ENCODE measurements around the gene CERS6. TPM values are rescaled to one million over a fixed set of nuclear protein-coding genes. Genes with fewer than 3 reads are reported as not detected.

Gene CERS6
- total and polyA plus RNA-seq, 4 donors: 4.2 to 20.4 (median 10.1) TPM

GRCh38 chr2:168753765-168754329 is 297.8 kb downstream of the CERS6 start:
- TF ChIP-seq MAX (IDR thresholded peaks at IDR 0.05): no peak
- TF ChIP-seq, protein P1, sequence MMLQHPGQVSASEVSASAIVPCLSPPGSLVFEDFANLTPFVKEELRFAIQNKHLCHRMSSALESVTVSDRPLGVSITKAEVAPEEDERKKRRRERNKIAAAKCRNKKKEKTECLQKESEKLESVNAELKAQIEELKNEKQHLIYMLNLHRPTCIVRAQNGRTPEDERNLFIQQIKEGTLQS (IDR thresholded peaks at IDR 0.05): no peak

GRCh38 chr2:168757223-168757622 is 301.2 kb downstream of the CERS6 start:
- Histone ChIP-seq H3K27ac (ENCODE audit: low read depth in 1 of 2, low read length in 2 of 2) (no peak overlapping the region), H3K4me3 (ENCODE audit: low read depth in 1 of 3, low read length in 3 of 3) (no peak overlapping the region), H3K9ac (ENCODE audit: low read depth in 1 of 2, low read length in 2 of 2) (no peak overlapping the region), H3K4me1 (ENCODE audit: control insufficient read depth in 4 of 4, insufficient read depth in 4 of 4, low read length in 3 of 4) (no peaks in the 10 kb centered on the region), H3K36me3 (ENCODE audit: control insufficient read depth in 4 of 4, insufficient read depth in 3 of 4, low read depth in 1 of 4, low read length in 3 of 4) (peaks cover 0 to 4% (median under 1%) of the 10 kb centered on the region in 4 donors), H3K27me3 (ENCODE audit: control insufficient read depth in 4 of 4, insufficient read depth in 4 of 4, low read length in 3 of 4) (no peaks in the 10 kb centered on the region), H3K9me3 (ENCODE audit: control insufficient read depth in 4 of 4, low read length in 3 of 4) (no peaks in the 10 kb centered on the region)
- DNase-seq (ENCODE audit: low spot score): no peak
- WGBS: 67% methylated on average over 3 of the region's 3 CpGs
- TF ChIP-seq MAX (IDR thresholded peaks at IDR 0.05): no peak
- TF ChIP-seq, protein P2, sequence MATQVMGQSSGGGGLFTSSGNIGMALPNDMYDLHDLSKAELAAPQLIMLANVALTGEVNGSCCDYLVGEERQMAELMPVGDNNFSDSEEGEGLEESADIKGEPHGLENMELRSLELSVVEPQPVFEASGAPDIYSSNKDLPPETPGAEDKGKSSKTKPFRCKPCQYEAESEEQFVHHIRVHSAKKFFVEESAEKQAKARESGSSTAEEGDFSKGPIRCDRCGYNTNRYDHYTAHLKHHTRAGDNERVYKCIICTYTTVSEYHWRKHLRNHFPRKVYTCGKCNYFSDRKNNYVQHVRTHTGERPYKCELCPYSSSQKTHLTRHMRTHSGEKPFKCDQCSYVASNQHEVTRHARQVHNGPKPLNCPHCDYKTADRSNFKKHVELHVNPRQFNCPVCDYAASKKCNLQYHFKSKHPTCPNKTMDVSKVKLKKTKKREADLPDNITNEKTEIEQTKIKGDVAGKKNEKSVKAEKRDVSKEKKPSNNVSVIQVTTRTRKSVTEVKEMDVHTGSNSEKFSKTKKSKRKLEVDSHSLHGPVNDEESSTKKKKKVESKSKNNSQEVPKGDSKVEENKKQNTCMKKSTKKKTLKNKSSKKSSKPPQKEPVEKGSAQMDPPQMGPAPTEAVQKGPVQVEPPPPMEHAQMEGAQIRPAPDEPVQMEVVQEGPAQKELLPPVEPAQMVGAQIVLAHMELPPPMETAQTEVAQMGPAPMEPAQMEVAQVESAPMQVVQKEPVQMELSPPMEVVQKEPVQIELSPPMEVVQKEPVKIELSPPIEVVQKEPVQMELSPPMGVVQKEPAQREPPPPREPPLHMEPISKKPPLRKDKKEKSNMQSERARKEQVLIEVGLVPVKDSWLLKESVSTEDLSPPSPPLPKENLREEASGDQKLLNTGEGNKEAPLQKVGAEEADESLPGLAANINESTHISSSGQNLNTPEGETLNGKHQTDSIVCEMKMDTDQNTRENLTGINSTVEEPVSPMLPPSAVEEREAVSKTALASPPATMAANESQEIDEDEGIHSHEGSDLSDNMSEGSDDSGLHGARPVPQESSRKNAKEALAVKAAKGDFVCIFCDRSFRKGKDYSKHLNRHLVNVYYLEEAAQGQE (IDR thresholded peaks at IDR 0.05): no peak
- TF ChIP-seq RAD21 (IDR thresholded peaks at IDR 0.05): peak; percentile 13 to 30
- TF ChIP-seq RXRA (IDR thresholded peaks at IDR 0.05): peak in 1 of 2 donors; percentile 13
- peak; percentile 45 to 53 for TF ChIP-seq GABPA (IDR thresholded peaks at IDR 0.05 in 1 of 2, conservative IDR thresholded peaks at IDR 0.05 in 1 of 2)
- TF ChIP-seq HNF4A (conservative IDR thresholded peaks at IDR 0.05): no peak
- no peak for TF ChIP-seq CTCF (IDR thresholded peaks at IDR 0.05; ENCODE audit: low read depth, low read length, missing input control)
- TF ChIP-seq SP1 (IDR thresholded peaks at IDR 0.05): no peak
- no peak for TF ChIP-seq HNF4G (IDR thresholded peaks at IDR 0.05)
- TF ChIP-seq YY1 (IDR thresholded peaks at IDR 0.05): no peak
- peak; percentile 69 for TF ChIP-seq NR2F2 (IDR thresholded peaks at IDR 0.05)
- no peak for TF ChIP-seq FOXA2 (IDR thresholded peaks at IDR 0.05)
- no peak for TF ChIP-seq EGR1 (IDR thresholded peaks at IDR 0.05; ENCODE audit: low read depth in 2 of 2)
- no peak for TF ChIP-seq ZBTB33 (IDR thresholded peaks at IDR 0.05)
- TF ChIP-seq TAF1 (conservative IDR thresholded peaks at IDR 0.05): no peak
- TF ChIP-seq, protein P1 (IDR thresholded peaks at IDR 0.05): no peak
- TF ChIP-seq JUND (IDR thresholded peaks at IDR 0.05): no peak
- no peak for TF ChIP-seq FOXA1 (IDR thresholded peaks at IDR 0.05)

More at GRCh38 chr2:168753765-168754329, 297.8 kb downstream of the CERS6 start:
- Histone ChIP-seq H3K36me3 (ENCODE audit: control insufficient read depth in 4 of 4, insufficient read depth in 3 of 4, low read depth in 1 of 4, low read length in 3 of 4) (peaks cover 0 to 4% (median under 1%) of the 10 kb centered on the region in 4 donors), H3K27me3 (ENCODE audit: control insufficient read depth in 4 of 4, insufficient read depth in 4 of 4, low read length in 3 of 4) (no peaks in the 10 kb centered on the region), H3K27ac (ENCODE audit: low read depth in 1 of 2, low read length in 2 of 2) (no peak overlapping the region), H3K9ac (ENCODE audit: low read depth in 1 of 2, low read length in 2 of 2) (no peak overlapping the region), H3K9me3 (ENCODE audit: control insufficient read depth in 4 of 4, low read length in 3 of 4) (no peaks in the 10 kb centered on the region), H3K4me1 (ENCODE audit: control insufficient read depth in 4 of 4, insufficient read depth in 4 of 4, low read length in 3 of 4) (no peaks in the 10 kb centered on the region), H3K4me3 (ENCODE audit: low read depth in 1 of 3, low read length in 3 of 3) (no peak overlapping the region)
- no peak for DNase-seq (ENCODE audit: low spot score)
- WGBS: 97% methylated on average over 8 of the region's 8 CpGs

Measured in liver (tissue), 9 donors.